NCI-H2029 (cell line): ENCODE measurements around the gene C14orf180.

Experiments
- DNase-seq: peaks from one replicate; lab custom pipeline; 2025; lab: John Stamatoyannopoulos, UW

Gene C14orf180

GRCh38 chr14:104579507-104579906 is at the start of gene C14orf180:
TSS of gene C14orf180 (plus strand) at chr14:104579764. CDS start at chr14:104586431, 6,667 bp downstream.
- no peak for DNase-seq

- no peak for DNase-seq
Measured at GRCh38 chr14:104530646-104531045, 48.9 kb upstream of the C14orf180 start.

- DNase-seq = no peak
Measured at GRCh38 chr14:104531421-104532190, 48.0 kb upstream of the C14orf180 start.

GRCh38 chr14:104532191-104532555 is 47.4 kb upstream of the C14orf180 start:
- DNase-seq = no peak

- DNase-seq = no peak
Measured at GRCh38 chr14:104534036-104534435, 45.5 kb upstream of the C14orf180 start.

GRCh38 chr14:104536942-104537612 is 42.5 kb upstream of the C14orf180 start:
- DNase-seq = no peak

- DNase-seq = no peak
Measured at GRCh38 chr14:104537613-104537988, 42.0 kb upstream of the C14orf180 start.

GRCh38 chr14:104541905-104542465 is 37.6 kb upstream of the C14orf180 start:
- no peak for DNase-seq

- DNase-seq = no peak
Measured at GRCh38 chr14:104542871-104543830, 36.4 kb upstream of the C14orf180 start.

GRCh38 chr14:104544362-104544961 is 35.1 kb upstream of the C14orf180 start:
- no peak for DNase-seq

- no peak for DNase-seq
Measured at GRCh38 chr14:104545151-104545941, 34.2 kb upstream of the C14orf180 start.

GRCh38 chr14:104545942-104546501 is 33.5 kb upstream of the C14orf180 start:
- DNase-seq = no peak

- no peak for DNase-seq
Measured at GRCh38 chr14:104546591-104547309, 32.8 kb upstream of the C14orf180 start.

- no peak for DNase-seq
Measured at GRCh38 chr14:104547310-104547997, 32.1 kb upstream of the C14orf180 start.

- DNase-seq = no peak
Measured at GRCh38 chr14:104547998-104548700, 31.4 kb upstream of the C14orf180 start.

GRCh38 chr14:104548802-104549535 is 30.6 kb upstream of the C14orf180 start:
- DNase-seq = no peak

GRCh38 chr14:104549536-104550339 is 29.8 kb upstream of the C14orf180 start:
- no peak for DNase-seq
